Muscle layer of duodenum (tissue), 2 donors: ENCODE measurements around the gene DRD2.

Source experiments
- H3K27ac ChIP-seq: one replicate; pipeline ENCODE4 v1.7.0; 2013; ENCODE audit warnings: mild to moderate bottlenecking, low read length
- H3K27me3 ChIP-seq: one replicate; pipeline ENCODE4 v1.7.0; 2013; ENCODE audit warnings: low read depth, mild to moderate bottlenecking, control low read depth, low read length
- H3K36me3 ChIP-seq, 2 donors: one replicate each; pipeline ENCODE4 v1.7.0; 2013; ENCODE audit warnings: low read length in 2 of 2, control low read depth in 1 of 2, mild to moderate bottlenecking in 1 of 2; ENCODE audit not compliant: insufficient read depth in 2 of 2, control insufficient read depth in 1 of 2
- H3K4me1 ChIP-seq, 2 donors: one replicate each; pipeline ENCODE4 v1.7.0; 2013; ENCODE audit warnings: low read length in 2 of 2, mild to moderate bottlenecking in 2 of 2, control low read depth in 1 of 2, moderate library complexity in 1 of 2; ENCODE audit not compliant: insufficient read depth in 2 of 2, control insufficient read depth in 1 of 2
- H3K4me3 ChIP-seq, 2 donors: one replicate each; pipeline ENCODE4 v1.7.0; 2013; ENCODE audit warnings: low read length in 2 of 2, low read depth in 1 of 2, mild to moderate bottlenecking in 1 of 2
- H3K9me3 ChIP-seq, 2 donors: one replicate each; pipeline ENCODE4 v1.7.0; 2013; ENCODE audit warnings: low read length in 2 of 2, control low read depth in 1 of 2, mild to moderate bottlenecking in 1 of 2; ENCODE audit not compliant: control insufficient read depth in 1 of 2
- donor health status: healthy.

The DRD2 gene

GRCh38 chr11:113384551-113384950, 90.6 kb downstream of the DRD2 start:
- no peak overlapping the region for H3K27ac ChIP-seq
- H3K36me3 ChIP-seq: no peaks in the 10 kb centered on the region
- no peaks in the 10 kb centered on the region for H3K27me3 ChIP-seq
- H3K4me1 ChIP-seq: no peaks in the 10 kb centered on the region
- H3K9me3 ChIP-seq: no peaks in the 10 kb centered on the region
- H3K4me3 ChIP-seq: no peak overlapping the region

GRCh38 chr11:113382121-113382520, 93.1 kb downstream of the DRD2 start:
- Histone ChIP-seq H3K4me3 (no peak overlapping the region), H3K27me3 (no peaks in the 10 kb centered on the region), H3K27ac (no peak overlapping the region), H3K4me1 (no peaks in the 10 kb centered on the region), H3K36me3 (no peaks in the 10 kb centered on the region), H3K9me3 (no peaks in the 10 kb centered on the region)

- no peak overlapping the region for H3K27ac ChIP-seq
- H3K27me3 ChIP-seq: no peaks in the 10 kb centered on the region
- H3K4me3 ChIP-seq: no peak overlapping the region
- H3K9me3 ChIP-seq: no peaks in the 10 kb centered on the region
- no peaks in the 10 kb centered on the region for H3K4me1 ChIP-seq
- no peaks in the 10 kb centered on the region for H3K36me3 ChIP-seq
Measured at GRCh38 chr11:113378692-113379091, 96.5 kb downstream of the DRD2 start.

- H3K27ac ChIP-seq: no peak overlapping the region
- no peaks in the 10 kb centered on the region for H3K4me1 ChIP-seq
- no peaks in the 10 kb centered on the region for H3K36me3 ChIP-seq
- H3K9me3 ChIP-seq: no peaks in the 10 kb centered on the region
- H3K27me3 ChIP-seq: no peaks in the 10 kb centered on the region
- no peak overlapping the region for H3K4me3 ChIP-seq
Measured at GRCh38 chr11:113377681-113378412, 97.4 kb downstream of the DRD2 start.

- Histone ChIP-seq H3K36me3 (no peaks in the 10 kb centered on the region), H3K4me1 (no peaks in the 10 kb centered on the region), H3K9me3 (no peaks in the 10 kb centered on the region), H3K27ac (no peak overlapping the region), H3K4me3 (no peak overlapping the region), H3K27me3 (no peaks in the 10 kb centered on the region)
Measured at GRCh38 chr11:113376156-113376555, 99.0 kb downstream of the DRD2 start.

- H3K27me3 ChIP-seq: no peaks in the 10 kb centered on the region
- no peak overlapping the region for H3K4me3 ChIP-seq
- H3K4me1 ChIP-seq: no peaks in the 10 kb centered on the region
- H3K9me3 ChIP-seq: no peaks in the 10 kb centered on the region
- no peak overlapping the region for H3K27ac ChIP-seq
- H3K36me3 ChIP-seq: no peaks in the 10 kb centered on the region
Measured at GRCh38 chr11:113375402-113375801, 99.8 kb downstream of the DRD2 start.

GRCh38 chr11:113373981-113374560, 101.1 kb downstream of the DRD2 start:
- Histone ChIP-seq H3K27me3 (no peaks in the 10 kb centered on the region), H3K4me3 (no peak overlapping the region)

GRCh38 chr11:113373306-113373705, 101.9 kb downstream of the DRD2 start:
- H3K4me3 ChIP-seq: no peak overlapping the region
- H3K27me3 ChIP-seq: no peaks in the 10 kb centered on the region
- H3K36me3 ChIP-seq: peaks cover 0 to 4% of the 10 kb centered on the region in 2 donors
- no peak overlapping the region for H3K27ac ChIP-seq
- no peaks in the 10 kb centered on the region for H3K4me1 ChIP-seq
- H3K9me3 ChIP-seq: no peaks in the 10 kb centered on the region

More at GRCh38 chr11:113373981-113374560, 101.1 kb downstream of the DRD2 start:
- H3K9me3 ChIP-seq: no peaks in the 10 kb centered on the region
- no peak overlapping the region for H3K27ac ChIP-seq
- H3K36me3 ChIP-seq: no peaks in the 10 kb centered on the region
- no peaks in the 10 kb centered on the region for H3K4me1 ChIP-seq

GRCh38 chr11:113372309-113372708, 102.9 kb downstream of the DRD2 start:
- Histone ChIP-seq H3K36me3 (peaks cover 0 to 9% of the 10 kb centered on the region in 2 donors), H3K4me3 (no peak overlapping the region), H3K27ac (no peak overlapping the region), H3K27me3 (no peaks in the 10 kb centered on the region), H3K4me1 (no peaks in the 10 kb centered on the region), H3K9me3 (no peaks in the 10 kb centered on the region)

- no peaks in the 10 kb centered on the region for H3K9me3 ChIP-seq
- H3K27ac ChIP-seq: no peak overlapping the region
- H3K36me3 ChIP-seq: peaks cover 0 to 24% of the 10 kb centered on the region in 2 donors
- no peak overlapping the region for H3K4me3 ChIP-seq
- H3K27me3 ChIP-seq: no peaks in the 10 kb centered on the region
- H3K4me1 ChIP-seq: no peaks in the 10 kb centered on the region
Measured at GRCh38 chr11:113370634-113371033, 104.6 kb downstream of the DRD2 start.

GRCh38 chr11:113369411-113369810, 105.8 kb downstream of the DRD2 start:
- Histone ChIP-seq H3K36me3 (peaks cover 0 to 36% of the 10 kb centered on the region in 2 donors), H3K27ac (no peak overlapping the region), H3K9me3 (no peaks in the 10 kb centered on the region), H3K4me3 (no peak overlapping the region), H3K27me3 (no peaks in the 10 kb centered on the region), H3K4me1 (no peaks in the 10 kb centered on the region)

GRCh38 chr11:113365895-113366294, 109.3 kb downstream of the DRD2 start:
- peaks cover 11 to 66% of the 10 kb centered on the region in 2 donors for H3K36me3 ChIP-seq
- no peaks in the 10 kb centered on the region for H3K4me1 ChIP-seq
- H3K27me3 ChIP-seq: no peaks in the 10 kb centered on the region
- no peak overlapping the region for H3K27ac ChIP-seq
- no peaks in the 10 kb centered on the region for H3K9me3 ChIP-seq
- H3K4me3 ChIP-seq: no peak overlapping the region
